Fibroblast of lung (primary cell): Measurements from ENCODE around the gene NES. TPM values are rescaled to one million over a fixed set of nuclear protein-coding genes. Genes with fewer than 3 reads are reported as not detected.

ENCODE experiments used
- DNase-seq, 2 donors: peaks; one replicate each; pipeline versions ENCODE4 v3.0.0 to v3.0.0-alpha.2; 2010; ENCODE audit warnings: low read depth in 2 of 2
- H2AFZ ChIP-seq: 2 replicates; pipeline ENCODE4 v1.5.1; 2012; ENCODE audit warnings: low read length, control low read depth, inconsistent platforms
- H3K27ac ChIP-seq: 2 replicates; pipeline ENCODE4 v1.5.1; 2011; ENCODE audit warnings: low read length, control low read depth; ENCODE audit not compliant: insufficient read depth
- H3K27me3 ChIP-seq: 2 replicates; pipeline ENCODE4 v1.5.1; 2011; ENCODE audit warnings: mild to moderate bottlenecking, low read length; ENCODE audit not compliant: control insufficient read depth, insufficient read depth
- H3K36me3 ChIP-seq: 2 replicates; pipeline ENCODE4 v1.5.1; 2011; ENCODE audit warnings: low read length; ENCODE audit not compliant: control insufficient read depth, insufficient read depth
- H3K4me1 ChIP-seq: 2 replicates; pipeline ENCODE4 v1.5.1; 2011; ENCODE audit warnings: low read length; ENCODE audit not compliant: control insufficient read depth, insufficient read depth; ENCODE audit errors: extremely low read depth
- H3K4me2 ChIP-seq: 2 replicates; pipeline ENCODE4 v1.5.1; 2011; ENCODE audit warnings: low read length, control low read depth; ENCODE audit not compliant: insufficient read depth; ENCODE audit errors: extremely low read depth
- H3K4me3 ChIP-seq, 4 experiments: fragments of 200-600 bp in 1 of 4; sonication (generic) in 1 of 4; replicated peaks in 1 of 4; 2 replicates each; pipeline ENCODE4 v1.5.1; 2011 to 2016; ENCODE audit warnings: low read length in 4 of 4, low read depth in 3 of 4, mild to moderate bottlenecking in 3 of 4, control low read depth in 2 of 4, inconsistent platforms in 1 of 4, mixed read lengths in 1 of 4; ENCODE audit not compliant: insufficient read depth in 1 of 4; ENCODE audit errors: control extremely low read depth in 1 of 4
- H3K79me2 ChIP-seq: 2 replicates; pipeline ENCODE4 v1.5.1; 2012; ENCODE audit warnings: mild to moderate bottlenecking, low read length, inconsistent platforms; ENCODE audit not compliant: control insufficient read depth, insufficient read depth
- H3K9ac ChIP-seq: 2 replicates; pipeline ENCODE4 v1.5.1; 2011; ENCODE audit warnings: mild to moderate bottlenecking, low read length, control low read depth; ENCODE audit not compliant: insufficient read depth
- H3K9me3 ChIP-seq: 2 replicates; pipeline ENCODE4 v1.5.1; 2012; ENCODE audit warnings: low read depth, low read length; ENCODE audit not compliant: control insufficient read depth, insufficient read depth
- H4K20me1 ChIP-seq: 2 replicates; pipeline ENCODE4 v1.5.1; 2011; ENCODE audit warnings: low read length; ENCODE audit not compliant: control insufficient read depth, insufficient read depth; ENCODE audit errors: extremely low read depth
- EZH2 ChIP-seq: IDR thresholded peaks from 2 replicates; pipeline ENCODE4 v1.5.1; 2012; ENCODE audit warnings: low read length, control low read depth, mild to moderate bottlenecking; ENCODE audit errors: missing control alignments
- polyA plus RNA-seq, 2 donors: library from polyadenylated mRNA; depleted of rRNA in 1 of 2; stranded (reverse) in 1 of 2; unstranded in 1 of 2; fragments of >200 nt; gene quantifications; 2 replicates each; pipeline ENCODE4 v1.2.1, GENCODE V29; 2011 to 2012; ENCODE audit warnings: missing spikeins in 1 of 2
- total RNA-seq: library from RNA; depleted of rRNA; stranded (reverse); fragments of >200 nt; gene quantifications from 2 replicates; pipeline ENCODE4 v1.2.1, GENCODE V29; 2014
- TF ChIP-seq, protein P1 (sequence below), 2 donors: IDR thresholded peaks in 1 of 2; conservative IDR thresholded peaks in 1 of 2; 1 replicate in 1 of 2; 2 replicates in 1 of 2; pipeline ENCODE4 v1.5.1; 2011 to 2012; ENCODE audit warnings: low read length in 2 of 2, control low read depth in 1 of 2, inconsistent platforms in 1 of 2, low read depth in 1 of 2, mild to moderate bottlenecking in 1 of 2

The NES gene
- total and polyA plus RNA-seq, 2 donors (not counting 1 experiment from before 2014, with no cell fraction given) = 34.6 to 87.4 TPM

DNA sequence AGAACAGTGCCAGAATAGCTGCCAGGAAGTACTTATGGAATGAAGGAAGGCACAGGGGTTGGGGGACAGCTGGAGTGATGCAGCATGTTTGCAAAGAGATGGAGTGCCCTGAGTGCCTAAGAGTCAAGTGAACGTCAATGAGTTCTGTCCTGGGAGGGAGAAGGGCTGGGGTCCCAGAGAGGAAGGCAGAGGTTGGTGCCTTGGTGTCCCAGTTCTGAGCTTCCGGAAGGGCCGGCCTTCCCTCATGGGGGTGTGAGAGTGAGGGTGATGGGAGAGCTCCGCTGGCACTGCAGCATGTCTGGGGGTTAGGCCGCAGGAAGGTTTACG is 17.6 kb downstream of the NES start:
- H3K27me3 ChIP-seq = peaks cover 16% of the 10 kb centered on the region
- peaks cover 47% of the 10 kb centered on the region for H3K4me1 ChIP-seq
- H3K36me3 ChIP-seq = no peaks in the 10 kb centered on the region
- DNase-seq = no peak
- H3K9me3 ChIP-seq = no peaks in the 10 kb centered on the region
- H2AFZ ChIP-seq = peak overlapping the region; percentile 44
- no peak overlapping the region for H3K4me3 ChIP-seq
- no peaks in the 10 kb centered on the region for H4K20me1 ChIP-seq
- no peak overlapping the region for H3K9ac ChIP-seq
- no peak overlapping the region for H3K27ac ChIP-seq
- no peaks in the 10 kb centered on the region for H3K79me2 ChIP-seq
- no peak for TF ChIP-seq EZH2
- TF ChIP-seq, protein P1, sequence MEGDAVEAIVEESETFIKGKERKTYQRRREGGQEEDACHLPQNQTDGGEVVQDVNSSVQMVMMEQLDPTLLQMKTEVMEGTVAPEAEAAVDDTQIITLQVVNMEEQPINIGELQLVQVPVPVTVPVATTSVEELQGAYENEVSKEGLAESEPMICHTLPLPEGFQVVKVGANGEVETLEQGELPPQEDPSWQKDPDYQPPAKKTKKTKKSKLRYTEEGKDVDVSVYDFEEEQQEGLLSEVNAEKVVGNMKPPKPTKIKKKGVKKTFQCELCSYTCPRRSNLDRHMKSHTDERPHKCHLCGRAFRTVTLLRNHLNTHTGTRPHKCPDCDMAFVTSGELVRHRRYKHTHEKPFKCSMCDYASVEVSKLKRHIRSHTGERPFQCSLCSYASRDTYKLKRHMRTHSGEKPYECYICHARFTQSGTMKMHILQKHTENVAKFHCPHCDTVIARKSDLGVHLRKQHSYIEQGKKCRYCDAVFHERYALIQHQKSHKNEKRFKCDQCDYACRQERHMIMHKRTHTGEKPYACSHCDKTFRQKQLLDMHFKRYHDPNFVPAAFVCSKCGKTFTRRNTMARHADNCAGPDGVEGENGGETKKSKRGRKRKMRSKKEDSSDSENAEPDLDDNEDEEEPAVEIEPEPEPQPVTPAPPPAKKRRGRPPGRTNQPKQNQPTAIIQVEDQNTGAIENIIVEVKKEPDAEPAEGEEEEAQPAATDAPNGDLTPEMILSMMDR (conservative IDR thresholded peaks at IDR 0.05 in 1 of 2, IDR thresholded peaks at IDR 0.05 in 1 of 2; ENCODE audit: low read depth in 1 of 2, low read length in 2 of 2) = no peak
- peak overlapping the region; percentile 46 for H3K4me2 ChIP-seq

DNA sequence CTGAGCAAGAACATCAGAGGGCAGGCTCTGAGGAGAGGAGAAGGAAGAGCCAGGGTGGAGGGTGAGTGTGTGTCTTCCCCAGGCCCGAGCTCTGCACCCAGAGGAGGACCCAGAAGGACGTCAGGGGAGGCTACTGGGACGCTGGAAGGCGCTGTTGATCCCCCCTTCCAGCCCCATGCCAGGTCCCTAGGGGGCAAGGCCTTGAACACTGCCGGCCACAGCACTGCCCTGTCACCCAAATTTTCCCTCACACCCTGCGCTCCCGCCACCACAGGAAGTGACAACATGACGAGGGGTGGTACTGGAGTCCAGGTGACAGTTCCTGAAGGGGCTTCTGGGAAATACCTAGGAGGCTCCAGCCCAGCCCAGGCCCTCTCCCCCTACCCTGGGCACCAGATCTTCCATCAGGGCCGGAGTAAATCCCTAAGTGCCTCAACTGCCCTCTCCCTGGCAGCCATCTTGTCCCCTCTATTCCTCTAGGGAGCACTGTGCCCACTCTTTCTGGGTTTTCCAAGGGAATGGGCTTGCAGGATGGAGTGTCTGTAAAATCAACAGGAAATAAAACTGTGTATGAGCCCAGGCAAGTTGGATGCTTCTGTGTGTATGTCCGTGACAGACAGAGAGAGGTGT is 18.1 kb downstream of the NES start:
- Histone ChIP-seq H3K4me2 (no peak overlapping the region), H3K4me1 (peaks cover 42% of the 10 kb centered on the region), H3K36me3 (no peaks in the 10 kb centered on the region), H3K27me3 (peaks cover 16% of the 10 kb centered on the region), H2AFZ (no peak overlapping the region), H4K20me1 (no peaks in the 10 kb centered on the region), H3K79me2 (no peaks in the 10 kb centered on the region), H3K9me3 (no peaks in the 10 kb centered on the region), H3K4me3 (no peak overlapping the region), H3K9ac (no peak overlapping the region), H3K27ac (no peak overlapping the region)
- DNase-seq = no peak
- no peak for TF ChIP-seq EZH2
- TF ChIP-seq, protein P1 (conservative IDR thresholded peaks at IDR 0.05 in 1 of 2, IDR thresholded peaks at IDR 0.05 in 1 of 2; ENCODE audit: low read depth in 1 of 2, low read length in 2 of 2) = no peak

DNA sequence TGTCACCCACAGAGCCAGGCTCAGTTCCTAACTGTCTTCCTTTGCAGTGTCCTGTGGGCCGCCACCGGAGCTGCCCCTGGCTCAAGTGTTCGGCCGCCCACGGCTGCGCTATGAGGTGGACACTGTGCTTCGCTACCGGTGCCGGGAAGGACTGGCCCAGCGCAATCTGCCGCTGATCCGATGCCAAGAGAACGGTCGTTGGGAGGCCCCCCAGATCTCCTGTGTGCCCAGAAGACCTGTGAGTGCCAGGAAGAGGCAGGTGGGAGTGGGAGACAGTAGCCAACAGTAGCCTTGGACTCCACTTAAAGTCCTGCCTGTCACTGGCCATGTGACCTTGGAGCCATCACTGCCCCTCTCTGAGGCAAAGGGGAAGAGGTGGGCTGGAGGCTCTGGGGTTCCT is 18.7 kb downstream of the NES start:
- Histone ChIP-seq H3K27ac (no peak overlapping the region), H3K27me3 (peaks cover 16% of the 10 kb centered on the region), H3K9ac (no peak overlapping the region)

More for the DNA sequence above, 18.7 kb downstream of the NES start:
- no peak for DNase-seq
- H3K79me2 ChIP-seq = no peaks in the 10 kb centered on the region
- H3K4me1 ChIP-seq = peaks cover 37% of the 10 kb centered on the region
- H3K36me3 ChIP-seq = no peaks in the 10 kb centered on the region
- no peak overlapping the region for H3K4me3 ChIP-seq
- H3K9me3 ChIP-seq = no peaks in the 10 kb centered on the region
- TF ChIP-seq, protein P1 (conservative IDR thresholded peaks at IDR 0.05 in 1 of 2, IDR thresholded peaks at IDR 0.05 in 1 of 2; ENCODE audit: low read depth in 1 of 2, low read length in 2 of 2) = no peak
- TF ChIP-seq EZH2 = no peak
- H2AFZ ChIP-seq = no peak overlapping the region
- no peaks in the 10 kb centered on the region for H4K20me1 ChIP-seq
- no peak overlapping the region for H3K4me2 ChIP-seq
